ENCODE results near the gene HTRA3.
A peak's percentile ranks its signal among the peaks of the same experiment; 100 is the strongest.

Gene HTRA3

GRCh38 chr4:8269535-8270417 lies at the start of gene HTRA3:
Gene HTRA3 (plus strand): TSS chr4:8269754. CDS start chr4:8269969, 215 bp downstream.
- DNase-seq (ENCODE audit: low spot score): peak; percentile 92

GRCh38 chr4:8220661-8221450 lies 48.7 kb upstream of the HTRA3 start:
- DNase-seq (ENCODE audit: low spot score): no peak

GRCh38 chr4:8221476-8221875 lies 48.1 kb upstream of the HTRA3 start:
- DNase-seq (ENCODE audit: low spot score): no peak

GRCh38 chr4:8221985-8222384 lies 47.6 kb upstream of the HTRA3 start:
- DNase-seq (ENCODE audit: low spot score): no peak

- no peak for DNase-seq (ENCODE audit: low spot score)
Measured at GRCh38 chr4:8222609-8223388, 46.8 kb upstream of the HTRA3 start.

- DNase-seq (ENCODE audit: low spot score): no peak
Measured at GRCh38 chr4:8224267-8224974, 45.1 kb upstream of the HTRA3 start.

- no peak for DNase-seq (ENCODE audit: low spot score)
Measured at GRCh38 chr4:8224975-8225625, 44.5 kb upstream of the HTRA3 start.

- DNase-seq (ENCODE audit: low spot score): peak; percentile 80
Measured at GRCh38 chr4:8225706-8226443, 43.7 kb upstream of the HTRA3 start.

- DNase-seq (ENCODE audit: low spot score): no peak
Measured at GRCh38 chr4:8227201-8227770, 42.3 kb upstream of the HTRA3 start.

GRCh38 chr4:8227771-8228318 lies 41.7 kb upstream of the HTRA3 start:
- DNase-seq (ENCODE audit: low spot score): no peak

GRCh38 chr4:8228319-8229250 lies 41.0 kb upstream of the HTRA3 start:
- no peak for DNase-seq (ENCODE audit: low spot score)

GRCh38 chr4:8229331-8229975 lies 40.1 kb upstream of the HTRA3 start:
- no peak for DNase-seq (ENCODE audit: low spot score)

GRCh38 chr4:8230033-8230432 lies 39.5 kb upstream of the HTRA3 start:
- no peak for DNase-seq (ENCODE audit: low spot score)

- DNase-seq (ENCODE audit: low spot score): no peak
Measured at GRCh38 chr4:8230891-8231290, 38.7 kb upstream of the HTRA3 start.

GRCh38 chr4:8231551-8232049 lies 38.0 kb upstream of the HTRA3 start:
- DNase-seq (ENCODE audit: low spot score): no peak

GRCh38 chr4:8232748-8233147 lies 36.8 kb upstream of the HTRA3 start:
- DNase-seq (ENCODE audit: low spot score): no peak

GRCh38 chr4:8233672-8234484 lies 35.7 kb upstream of the HTRA3 start:
- DNase-seq (ENCODE audit: low spot score): no peak

Measured in iPS-NIHi11 (cell line).